ENCODE data around the gene MCCC2.

DNA sequence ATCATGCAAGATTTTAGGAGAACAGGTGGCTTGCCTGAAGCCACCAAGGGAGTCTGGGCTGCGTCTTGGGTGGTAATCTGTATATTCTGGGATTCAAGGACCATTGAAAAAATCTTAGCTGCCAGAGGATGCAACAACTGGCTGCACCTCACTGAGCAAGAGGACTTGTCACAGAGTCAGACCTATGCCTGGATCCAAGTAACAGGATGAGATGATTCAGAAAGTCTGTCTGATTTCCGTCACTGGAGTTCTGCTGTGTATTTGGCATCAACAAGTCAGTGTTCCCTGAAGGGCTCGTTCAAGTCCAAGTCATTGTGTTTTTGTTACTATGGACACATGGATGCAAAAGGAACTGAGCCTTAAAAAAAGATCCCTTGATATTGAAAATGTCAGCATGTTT lies 94.2 kb downstream of the MCCC2 start:
- TF ChIP-seq, protein P1, sequence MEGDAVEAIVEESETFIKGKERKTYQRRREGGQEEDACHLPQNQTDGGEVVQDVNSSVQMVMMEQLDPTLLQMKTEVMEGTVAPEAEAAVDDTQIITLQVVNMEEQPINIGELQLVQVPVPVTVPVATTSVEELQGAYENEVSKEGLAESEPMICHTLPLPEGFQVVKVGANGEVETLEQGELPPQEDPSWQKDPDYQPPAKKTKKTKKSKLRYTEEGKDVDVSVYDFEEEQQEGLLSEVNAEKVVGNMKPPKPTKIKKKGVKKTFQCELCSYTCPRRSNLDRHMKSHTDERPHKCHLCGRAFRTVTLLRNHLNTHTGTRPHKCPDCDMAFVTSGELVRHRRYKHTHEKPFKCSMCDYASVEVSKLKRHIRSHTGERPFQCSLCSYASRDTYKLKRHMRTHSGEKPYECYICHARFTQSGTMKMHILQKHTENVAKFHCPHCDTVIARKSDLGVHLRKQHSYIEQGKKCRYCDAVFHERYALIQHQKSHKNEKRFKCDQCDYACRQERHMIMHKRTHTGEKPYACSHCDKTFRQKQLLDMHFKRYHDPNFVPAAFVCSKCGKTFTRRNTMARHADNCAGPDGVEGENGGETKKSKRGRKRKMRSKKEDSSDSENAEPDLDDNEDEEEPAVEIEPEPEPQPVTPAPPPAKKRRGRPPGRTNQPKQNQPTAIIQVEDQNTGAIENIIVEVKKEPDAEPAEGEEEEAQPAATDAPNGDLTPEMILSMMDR (IDR thresholded peaks at IDR 0.05), result no peak
- no peak for TF ChIP-seq EZH2 (IDR thresholded peaks at IDR 0.05; ENCODE audit: borderline replicate concordance, insufficient read depth, low read depth, low read length, poor library complexity, severe bottlenecking)

Data from B cell (primary cell).